PC-9 (cell line): ENCODE results near the gene OR4X1.

Experiments used
- CTCF ChIP-seq: fragments of 200-600 bp; sonication (generic); conservative IDR thresholded peaks from 2 replicates; pipeline ENCODE4 v1.6.1; 2017; ENCODE audit warnings: mixed run types, antibody characterized with exemption, mild to moderate bottlenecking, moderate library complexity
- EZH2 ChIP-seq: fragments of 200-600 bp; sonication (generic); IDR thresholded peaks from 2 replicates; pipeline ENCODE4 v1.8.0; 2017; ENCODE audit warnings: antibody characterized with exemption, low read depth

- TF ChIP-seq CTCF (no peak), EZH2 (no peak)
Observed at GRCh38 chr11:48216510-48216909, 47.2 kb upstream of the OR4X1 start, which contains the start of gene OR4B1.
